ENCODE data around the gene SP7. TPM values are rescaled to one million over a fixed set of nuclear protein-coding genes. Genes with fewer than 3 reads are reported as not detected.

The SP7 gene
- total and polyA plus RNA-seq, 4 donors: not detected

DNA sequence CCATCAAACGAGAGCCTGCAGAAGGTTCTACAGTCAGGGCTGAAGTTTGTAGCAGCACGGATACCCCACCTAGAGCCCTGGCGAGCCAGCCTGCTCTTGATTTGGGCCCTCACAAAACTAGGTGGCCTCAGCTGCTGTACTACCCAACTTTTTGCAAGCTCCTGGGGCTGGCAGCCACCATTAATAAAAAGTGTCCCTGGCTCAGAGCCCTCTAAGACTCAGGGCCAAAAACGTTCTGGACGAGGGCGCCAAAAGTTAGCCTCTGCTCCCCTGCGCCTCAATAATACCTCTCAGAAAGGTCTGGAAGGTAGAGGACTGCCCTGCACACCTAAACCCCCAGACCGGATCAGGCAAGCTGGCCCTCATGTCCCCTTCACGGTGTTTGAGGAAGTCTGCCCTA, 49.7 kb downstream of the SP7 start:
- Histone ChIP-seq H3K9ac (ENCODE audit: insufficient read depth in 1 of 2, low read length in 2 of 2) (no peak overlapping the region), H3K27ac (ENCODE audit: low read depth in 1 of 2, low read length in 1 of 2) (no peak overlapping the region), H3K36me3 (ENCODE audit: control insufficient read depth in 4 of 4, insufficient read depth in 4 of 4, low read length in 4 of 4) (peaks cover 0 to 9% (median 3%) of the 10 kb centered on the region in 4 donors), H3K27me3 (ENCODE audit: control insufficient read depth in 3 of 3, insufficient read depth in 3 of 3, low read length in 2 of 3) (no peaks in the 10 kb centered on the region), H3K9me3 (ENCODE audit: control insufficient read depth in 4 of 4, insufficient read depth in 3 of 4, low read length in 3 of 4) (no peaks in the 10 kb centered on the region), H3K4me3 (no peak overlapping the region), H3K4me1 (ENCODE audit: control insufficient read depth in 5 of 5, insufficient read depth in 5 of 5, low read length in 5 of 5) (no peaks in the 10 kb centered on the region)
- no peak for ATAC-seq (ENCODE audit: insufficient read depth, low FRiP score)
- no peak for DNase-seq
- no peak for TF ChIP-seq CTCF (IDR thresholded peaks at IDR 0.05; ENCODE audit: control extremely low read depth, extremely low read depth)
- 87 to 91% methylated on average over 9 of the region's 9 CpGs for WGBS, 2 donors

GRCh38 chr12:53279888-53280498, 56.2 kb downstream of the SP7 start:
- no peaks in the 10 kb centered on the region for H3K4me1 ChIP-seq (ENCODE audit: control insufficient read depth in 5 of 5, insufficient read depth in 5 of 5, low read length in 5 of 5)
- no peak for TF ChIP-seq CTCF (IDR thresholded peaks at IDR 0.05; ENCODE audit: control extremely low read depth, extremely low read depth)
- H3K27me3 ChIP-seq (ENCODE audit: control insufficient read depth in 3 of 3, insufficient read depth in 3 of 3, low read length in 2 of 3): no peaks in the 10 kb centered on the region
- no peaks in the 10 kb centered on the region for H3K9me3 ChIP-seq (ENCODE audit: control insufficient read depth in 4 of 4, insufficient read depth in 3 of 4, low read length in 3 of 4)
- H3K36me3 ChIP-seq (ENCODE audit: control insufficient read depth in 4 of 4, insufficient read depth in 4 of 4, low read length in 4 of 4): peaks cover 0 to 12% (median 7%) of the 10 kb centered on the region in 4 donors
- DNase-seq (no peak), ATAC-seq (ENCODE audit: insufficient read depth, low FRiP score) (no peak)
- H3K27ac ChIP-seq (ENCODE audit: low read depth in 1 of 2, low read length in 1 of 2): no peak overlapping the region
- no peak overlapping the region for H3K9ac ChIP-seq (ENCODE audit: insufficient read depth in 1 of 2, low read length in 2 of 2)
- H3K4me3 ChIP-seq: no peak overlapping the region
- 64 to 80% methylated on average over 9 of the region's 9 CpGs for WGBS, 2 donors

DNA sequence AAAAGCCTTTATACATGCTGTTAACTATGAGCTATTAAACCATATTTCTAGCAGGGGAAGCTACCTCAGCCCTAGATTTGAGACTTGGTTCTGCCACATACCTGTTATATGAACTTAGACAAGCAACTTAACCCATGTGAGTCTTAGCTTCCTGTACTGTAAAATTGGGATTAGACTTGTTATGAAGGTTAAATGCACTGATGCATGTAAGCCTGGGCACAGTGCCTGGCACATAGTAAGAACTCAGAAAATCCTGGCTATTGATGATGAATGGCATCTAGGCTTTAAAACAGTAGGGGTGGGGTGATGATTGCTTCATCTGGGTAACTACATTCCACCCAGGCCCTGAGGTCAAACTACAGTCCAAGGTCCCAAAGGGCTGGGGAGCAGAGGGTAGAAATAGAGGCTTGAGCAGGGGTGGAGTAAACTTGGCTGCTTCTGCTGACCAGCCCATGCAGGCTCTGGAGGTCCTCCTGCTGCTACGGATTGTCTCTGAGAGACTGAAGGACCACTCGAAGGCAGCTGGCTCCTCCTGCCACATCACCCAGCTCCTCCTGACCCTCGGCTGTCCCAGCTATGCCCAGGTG, 56.8 kb downstream of the SP7 start:
- TF ChIP-seq CTCF (IDR thresholded peaks at IDR 0.05; ENCODE audit: control extremely low read depth, extremely low read depth): no peak
- peaks cover 0 to 17% (median 7%) of the 10 kb centered on the region in 4 donors for H3K36me3 ChIP-seq (ENCODE audit: control insufficient read depth in 4 of 4, insufficient read depth in 4 of 4, low read length in 4 of 4)
- no peak for ATAC-seq (ENCODE audit: insufficient read depth, low FRiP score)
- no peak for DNase-seq
- no peaks in the 10 kb centered on the region for H3K9me3 ChIP-seq (ENCODE audit: control insufficient read depth in 4 of 4, insufficient read depth in 3 of 4, low read length in 3 of 4)
- WGBS, 2 donors: 89 to 97% methylated on average over 3 of the region's 3 CpGs
- no peak overlapping the region for H3K4me3 ChIP-seq
- H3K27me3 ChIP-seq (ENCODE audit: control insufficient read depth in 3 of 3, insufficient read depth in 3 of 3, low read length in 2 of 3): no peaks in the 10 kb centered on the region
- no peak overlapping the region for H3K27ac ChIP-seq (ENCODE audit: low read depth in 1 of 2, low read length in 1 of 2)
- no peaks in the 10 kb centered on the region for H3K4me1 ChIP-seq (ENCODE audit: control insufficient read depth in 5 of 5, insufficient read depth in 5 of 5, low read length in 5 of 5)
- H3K9ac ChIP-seq (ENCODE audit: insufficient read depth in 1 of 2, low read length in 2 of 2): no peak overlapping the region
